H9 (cell line): ENCODE data around the gene STPG1. TPM values are rescaled to one million over a fixed set of nuclear protein-coding genes. Genes with fewer than 3 reads are reported as not detected.
"Not testable (repeated sequence)": the region's sequence is repeated elsewhere in the genome, so short reads cannot be mapped to it uniquely, and the experiment has no call there.

Experiments
- DNase-seq: peaks from one replicate; pipeline ENCODE4 v3.0.0-alpha.2; 2017
- H2AFZ ChIP-seq: one replicate; pipeline ENCODE4 v1.6.1; 2013; ENCODE audit warnings: mild to moderate bottlenecking, low read length, control low read depth, moderate library complexity
- H2AK5ac ChIP-seq: 2 replicates; pipeline ENCODE4 v1.6.1; 2013; ENCODE audit warnings: low read length, control low read depth, mixed read lengths; ENCODE audit not compliant: insufficient read length
- H2BK120ac ChIP-seq: one replicate; pipeline ENCODE4 v1.6.1; 2013; ENCODE audit warnings: low read depth, mild to moderate bottlenecking, low read length, control low read depth, inconsistent platforms; ENCODE audit not compliant: poor library complexity, severe bottlenecking
- H2BK12ac ChIP-seq: 2 replicates; pipeline ENCODE4 v1.6.1; 2013; ENCODE audit warnings: low read length, control low read depth, mixed read lengths, low read depth; ENCODE audit not compliant: insufficient read length
- H2BK15ac ChIP-seq: 2 replicates; pipeline ENCODE4 v1.6.1; 2013; ENCODE audit warnings: low read depth, low read length, control low read depth
- H2BK20ac ChIP-seq: one replicate; pipeline ENCODE4 v1.6.1; 2013; ENCODE audit warnings: low read depth, mild to moderate bottlenecking, low read length, control low read depth, inconsistent platforms; ENCODE audit not compliant: poor library complexity, severe bottlenecking
- H2BK5ac ChIP-seq: 2 replicates; pipeline ENCODE4 v1.6.1; 2013; ENCODE audit warnings: low read length, control low read depth, mixed read lengths; ENCODE audit not compliant: insufficient read length
- H3K14ac ChIP-seq: 2 replicates; pipeline ENCODE4 v1.6.1; 2013; ENCODE audit warnings: low read length, control low read depth; ENCODE audit not compliant: insufficient read depth
- H3K18ac ChIP-seq: 2 replicates; pipeline ENCODE4 v1.6.1; 2013; ENCODE audit warnings: low read depth, mild to moderate bottlenecking, mixed read lengths, low read length, control low read depth; ENCODE audit not compliant: insufficient read length
- H3K23ac ChIP-seq: 2 replicates; pipeline ENCODE4 v1.6.1; 2013; ENCODE audit warnings: low read length, control low read depth, mixed read lengths, low read depth; ENCODE audit not compliant: insufficient read length
- H3K23me2 ChIP-seq: 2 replicates; pipeline ENCODE4 v1.6.1; 2013; ENCODE audit warnings: low read depth, mild to moderate bottlenecking, mixed read lengths, low read length, control low read depth; ENCODE audit not compliant: insufficient read length, poor library complexity, severe bottlenecking
- H3K27ac ChIP-seq: 2 replicates; pipeline ENCODE4 v1.5.1; 2013; ENCODE audit warnings: low read length, control low read depth, mixed read lengths, low read depth; ENCODE audit not compliant: insufficient read length
- H3K27me3 ChIP-seq: 2 replicates; pipeline ENCODE4 v1.6.1; 2013; ENCODE audit warnings: low read length, control low read depth, inconsistent platforms; ENCODE audit not compliant: insufficient read depth
- H3K4ac ChIP-seq: 2 replicates; pipeline ENCODE4 v1.6.1; 2013; ENCODE audit warnings: low read depth, mild to moderate bottlenecking, control low read depth, inconsistent platforms, low read length, moderate library complexity
- H3K4me1 ChIP-seq: 2 replicates; pipeline ENCODE4 v1.6.1; 2013; ENCODE audit warnings: low read length, control low read depth, inconsistent platforms; ENCODE audit not compliant: insufficient read depth
- H3K4me2 ChIP-seq: 2 replicates; pipeline ENCODE4 v1.6.1; 2013; ENCODE audit warnings: low read length, control low read depth, mixed read lengths; ENCODE audit not compliant: insufficient read length, insufficient read depth
- H3K56ac ChIP-seq: 2 replicates; pipeline ENCODE4 v1.6.1; 2013; ENCODE audit warnings: low read depth, mild to moderate bottlenecking, mixed read lengths, low read length, control low read depth; ENCODE audit not compliant: insufficient read length
- H3K79me1 ChIP-seq: 2 replicates; pipeline ENCODE4 v1.6.1; 2013; ENCODE audit warnings: low read depth, mild to moderate bottlenecking, moderate library complexity, low read length, control low read depth, inconsistent platforms; ENCODE audit not compliant: insufficient read depth, poor library complexity, severe bottlenecking
- H3K79me2 ChIP-seq: 2 replicates; pipeline ENCODE4 v1.6.1; 2013; ENCODE audit warnings: low read length, control low read depth, inconsistent platforms; ENCODE audit not compliant: insufficient read depth
- H3K9ac ChIP-seq: 2 replicates; pipeline ENCODE4 v1.6.1; 2013; ENCODE audit warnings: low read length, control low read depth, mixed read lengths; ENCODE audit not compliant: insufficient read length; ENCODE audit errors: extremely low read depth
- H3K9me3 ChIP-seq: one replicate; pipeline ENCODE4 v1.6.1; 2013; ENCODE audit warnings: low read depth, low read length, inconsistent platforms; ENCODE audit not compliant: control insufficient read depth
- H3T11ph ChIP-seq: one replicate; pipeline ENCODE4 v1.6.1; 2013; ENCODE audit warnings: mild to moderate bottlenecking, low read length, control low read depth, inconsistent platforms
- H4K20me1 ChIP-seq: one replicate; pipeline ENCODE4 v1.6.1; 2013; ENCODE audit not compliant: control insufficient read depth, insufficient read length, insufficient read depth
- H4K5ac ChIP-seq: 2 replicates; pipeline ENCODE4 v1.6.1; 2013; ENCODE audit warnings: low read depth, mild to moderate bottlenecking, mixed read lengths, low read length, control low read depth; ENCODE audit not compliant: insufficient read length
- H4K8ac ChIP-seq: replicated peaks from 2 replicates; pipeline ENCODE4 v1.6.1; 2013; ENCODE audit warnings: low read length, control low read depth, mixed read lengths, low read depth; ENCODE audit not compliant: insufficient read length
- H4K91ac ChIP-seq: 2 replicates; pipeline ENCODE4 v1.6.1; 2013; ENCODE audit warnings: low read depth, mild to moderate bottlenecking, moderate library complexity, mixed read lengths, low read length, control low read depth; ENCODE audit not compliant: insufficient read length
- H3K27ac Mint-ChIP-seq, 3 experiments: 2 replicates in 2 of 3; 3 replicates in 1 of 3; pipeline ENCODE4 v1.8.0; 2020 to 2021; ENCODE audit warnings: mixed read lengths in 3 of 3, mild to moderate bottlenecking in 1 of 3, moderate library complexity in 1 of 3
- H3K27me3 Mint-ChIP-seq: 2 replicates; pipeline ENCODE4 v1.8.0; 2021; ENCODE audit warnings: low read depth, mild to moderate bottlenecking, moderate library complexity, mixed read lengths
- H3K36me3 Mint-ChIP-seq, 3 experiments: 2 replicates in 2 of 3; 3 replicates in 1 of 3; pipeline ENCODE4 v1.8.0; 2020 to 2021; ENCODE audit warnings: low read depth in 3 of 3, mixed read lengths in 3 of 3; ENCODE audit not compliant: insufficient read depth in 1 of 3
- H3K4me1 Mint-ChIP-seq, 2 experiments: 2 replicates each; pipeline ENCODE4 v1.8.0; 2020; ENCODE audit warnings: mixed read lengths in 2 of 2
- H3K4me3 Mint-ChIP-seq, 2 experiments: 2 replicates in 1 of 2; 3 replicates in 1 of 2; pipeline ENCODE4 v1.8.0; 2020 to 2021; ENCODE audit warnings: mild to moderate bottlenecking in 2 of 2, mixed read lengths in 2 of 2, moderate library complexity in 1 of 2
- H3K9me3 Mint-ChIP-seq, 2 experiments: 2 replicates in 1 of 2; 3 replicates in 1 of 2; pipeline ENCODE4 v1.8.0; 2020; ENCODE audit warnings: mild to moderate bottlenecking in 2 of 2, mixed read lengths in 2 of 2, moderate library complexity in 1 of 2
- CTCF ChIP-seq: fragments of 200-600 bp; sonication (generic); conservative IDR thresholded peaks from 3 replicates; pipeline ENCODE4 v1.8.0; 2021; ENCODE audit warnings: antibody characterized with exemption, mild to moderate bottlenecking
- WGBS: extraction: QIAGEN DNeasy Blood & Tissue Kit; methylation state at CpG from one replicate; pipeline ENCODE4 v1.1.7; 2013; ENCODE audit warnings: missing lambda C conversion rate, low lambda C conversion rate, mixed read lengths; ENCODE audit not compliant: insufficient read length; ENCODE audit errors: extremely low coverage; 5-methylcytosine and 5-hydroxymethylcytosine counted together
- total RNA-seq: library from RNA; stranded (reverse); gene quantifications from 2 replicates; pipeline ENCODE4 v1.2.1, GENCODE V29; 2021

The STPG1 gene
- total RNA-seq, 1 experiment from 2014 or later = 8.3 TPM

GRCh38 chr1:24450316-24450715 is 36.7 kb upstream of the STPG1 start:
- Histone ChIP-seq H3K18ac (no peak overlapping the region), H2AK5ac (no peak overlapping the region), H2BK20ac (no peak overlapping the region), H3K4me1 (no peaks in the 10 kb centered on the region), H4K8ac (no peak overlapping the region), H4K5ac (no peak overlapping the region), H3K14ac (no peak overlapping the region), H4K91ac (no peak overlapping the region), H3K79me2 (no peaks in the 10 kb centered on the region), H3K27me3 (no peaks in the 10 kb centered on the region), H4K20me1 (no peaks in the 10 kb centered on the region), H2BK120ac (no peak overlapping the region), H2BK12ac (no peak overlapping the region), H3K23me2 (no peaks in the 10 kb centered on the region), H2AFZ (no peak overlapping the region), H3K9me3 (no peaks in the 10 kb centered on the region), H3K56ac (no peak overlapping the region), H3K23ac (no peak overlapping the region), H3K4ac (no peak overlapping the region), H3K79me1 (no peaks in the 10 kb centered on the region), H3K4me2 (no peak overlapping the region), H2BK15ac (no peak overlapping the region), H3T11ph (no peak overlapping the region), H2BK5ac (no peak overlapping the region), H3K27ac (no peak overlapping the region), H3K9ac (no peak overlapping the region)
- H3K9me3 Mint-ChIP-seq = no peaks in the 10 kb centered on the region
- peaks cover 0 to 7% (median 5%) of the 10 kb centered on the region in 3 experiments; a peak in 4 of 7 replicates for H3K36me3 Mint-ChIP-seq
- no peaks in the 10 kb centered on the region for H3K4me1 Mint-ChIP-seq
- no peak overlapping the region for H3K4me3 Mint-ChIP-seq
- DNase-seq = no peak
- no peak overlapping the region; a peak in 1 of 7 replicates for H3K27ac Mint-ChIP-seq
- no peaks in the 10 kb centered on the region for H3K27me3 Mint-ChIP-seq
- no peak for TF ChIP-seq CTCF
- WGBS = no CpG with 5 or more reads among the region's 4 CpGs

GRCh38 chr1:24446446-24446845 is 32.9 kb upstream of the STPG1 start:
- H3K4me2 ChIP-seq, DNase-seq, H2BK5ac ChIP-seq, H2BK20ac ChIP-seq, H2BK15ac ChIP-seq, H3K4me1 Mint-ChIP-seq, H2AFZ ChIP-seq, H3K36me3 Mint-ChIP-seq, H3K56ac ChIP-seq, H4K91ac ChIP-seq, H3K18ac ChIP-seq, H3K4me1 ChIP-seq, H3K27me3 ChIP-seq, H4K20me1 ChIP-seq, H3K4ac ChIP-seq, H2BK120ac ChIP-seq, H3K27me3 Mint-ChIP-seq, H3K9me3 Mint-ChIP-seq, H4K5ac ChIP-seq, H3K27ac Mint-ChIP-seq, H3K23me2 ChIP-seq, H3K4me3 Mint-ChIP-seq, H4K8ac ChIP-seq, H2AK5ac ChIP-seq, H3K27ac ChIP-seq, H3K9ac ChIP-seq, H2BK12ac ChIP-seq, H3K79me1 ChIP-seq, H3K9me3 ChIP-seq, H3K79me2 ChIP-seq, H3K23ac ChIP-seq, H3K14ac ChIP-seq, H3T11ph ChIP-seq: not testable (repeated sequence)
- no CpG with 5 or more reads among the region's 2 CpGs for WGBS
